ENCODE results near the gene SEMA5A.

SEMA5A gene

DNA sequence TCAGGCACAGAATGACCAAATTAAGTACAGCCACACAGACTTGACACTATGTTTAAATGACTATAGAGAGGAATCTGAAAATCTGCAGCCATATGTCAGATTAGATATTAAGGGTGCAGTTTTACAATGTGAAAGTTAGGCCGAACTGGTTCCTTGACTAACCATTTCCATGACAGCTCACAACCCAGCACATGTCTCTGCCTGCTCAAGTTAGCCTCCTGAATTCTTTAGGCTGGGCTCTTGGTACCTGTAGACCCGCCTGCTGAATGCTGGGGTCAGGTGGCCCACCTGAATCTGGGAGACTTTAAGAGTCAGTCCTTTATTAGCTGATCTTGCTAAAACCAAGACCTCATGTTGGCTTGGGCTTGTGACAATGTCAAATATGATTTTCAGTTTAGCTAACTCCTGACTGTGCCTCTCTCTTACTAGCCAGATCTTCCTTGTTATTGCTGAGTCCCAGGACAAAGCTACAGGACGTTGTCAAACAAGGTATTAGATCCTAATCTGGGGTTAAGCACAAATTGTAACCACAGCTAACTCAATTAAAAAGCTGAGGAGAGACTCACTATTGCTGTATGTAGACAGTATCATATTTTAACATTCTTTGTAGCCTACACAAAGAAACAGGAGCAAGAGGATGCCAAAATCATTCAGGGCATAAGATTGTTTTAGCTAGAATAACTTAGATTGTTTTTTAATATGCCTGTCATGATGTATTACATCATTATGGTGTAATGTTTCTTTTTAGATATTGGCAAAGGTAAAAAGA lies 490.9 kb downstream of the SEMA5A start:
- CTCF ChIA-PET = no interaction called here
- Histone ChIP-seq H3K4me3 (ENCODE audit: low read depth, low read length) (no peak overlapping the region), H3K36me3 (ENCODE audit: control insufficient read depth in 2 of 2, insufficient read depth in 1 of 2, low read length in 2 of 2) (no peaks in the 10 kb centered on the region), H3K9me3 (ENCODE audit: control insufficient read depth, insufficient read depth, low read depth, low read length) (no peaks in the 10 kb centered on the region), H3K27ac (ENCODE audit: extremely low read depth, low read depth, low read length) (no peak overlapping the region), H3K4me1 (ENCODE audit: control insufficient read depth, insufficient read depth, low read length) (no peaks in the 10 kb centered on the region)
- POLR2A ChIA-PET = interaction anchor here (0.6 kb wide), 1 partner anchor 98 kb away, joined by 4 read pairs; no protein-coding TSS in a partner anchor
- TF ChIP-seq, protein P1, sequence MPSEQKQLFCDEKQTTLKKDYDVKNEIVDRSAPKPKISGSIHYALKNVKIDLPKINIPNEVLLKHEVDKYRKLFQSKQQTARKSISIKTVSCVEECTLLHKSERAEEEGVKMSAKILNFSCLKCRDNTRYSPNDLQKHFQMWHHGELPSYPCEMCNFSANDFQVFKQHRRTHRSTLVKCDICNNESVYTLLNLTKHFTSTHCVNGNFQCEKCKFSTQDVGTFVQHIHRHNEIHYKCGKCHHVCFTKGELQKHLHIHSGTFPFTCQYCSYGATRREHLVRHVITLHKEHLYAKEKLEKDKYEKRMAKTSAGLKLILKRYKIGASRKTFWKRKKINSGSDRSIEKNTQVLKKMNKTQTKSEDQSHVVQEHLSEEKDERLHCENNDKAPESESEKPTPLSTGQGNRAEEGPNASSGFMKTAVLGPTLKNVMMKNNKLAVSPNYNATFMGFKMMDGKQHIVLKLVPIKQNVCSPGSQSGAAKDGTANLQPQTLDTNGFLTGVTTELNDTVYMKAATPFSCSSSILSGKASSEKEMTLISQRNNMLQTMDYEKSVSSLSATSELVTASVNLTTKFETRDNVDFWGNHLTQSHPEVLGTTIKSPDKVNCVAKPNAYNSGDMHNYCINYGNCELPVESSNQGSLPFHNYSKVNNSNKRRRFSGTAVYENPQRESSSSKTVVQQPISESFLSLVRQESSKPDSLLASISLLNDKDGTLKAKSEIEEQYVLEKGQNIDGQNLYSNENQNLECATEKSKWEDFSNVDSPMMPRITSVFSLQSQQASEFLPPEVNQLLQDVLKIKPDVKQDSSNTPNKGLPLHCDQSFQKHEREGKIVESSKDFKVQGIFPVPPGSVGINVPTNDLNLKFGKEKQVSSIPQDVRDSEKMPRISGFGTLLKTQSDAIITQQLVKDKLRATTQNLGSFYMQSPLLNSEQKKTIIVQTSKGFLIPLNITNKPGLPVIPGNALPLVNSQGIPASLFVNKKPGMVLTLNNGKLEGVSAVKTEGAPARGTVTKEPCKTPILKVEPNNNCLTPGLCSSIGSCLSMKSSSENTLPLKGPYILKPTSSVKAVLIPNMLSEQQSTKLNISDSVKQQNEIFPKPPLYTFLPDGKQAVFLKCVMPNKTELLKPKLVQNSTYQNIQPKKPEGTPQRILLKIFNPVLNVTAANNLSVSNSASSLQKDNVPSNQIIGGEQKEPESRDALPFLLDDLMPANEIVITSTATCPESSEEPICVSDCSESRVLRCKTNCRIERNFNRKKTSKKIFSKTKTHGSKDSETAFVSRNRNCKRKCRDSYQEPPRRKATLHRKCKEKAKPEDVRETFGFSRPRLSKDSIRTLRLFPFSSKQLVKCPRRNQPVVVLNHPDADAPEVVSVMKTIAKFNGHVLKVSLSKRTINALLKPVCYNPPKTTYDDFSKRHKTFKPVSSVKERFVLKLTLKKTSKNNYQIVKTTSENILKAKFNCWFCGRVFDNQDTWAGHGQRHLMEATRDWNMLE (tag by site-specific recombination; conservative IDR thresholded peaks at IDR 0.05; ENCODE audit: low read depth) = no peak
- no peak for TF ChIP-seq ZNF621 (tag by site-specific recombination; IDR thresholded peaks at IDR 0.05)
- TF ChIP-seq ZNF521 (tag by site-specific recombination; IDR thresholded peaks at IDR 0.05) = no peak
- no peak for TF ChIP-seq WT1 (tag by site-specific recombination; IDR thresholded peaks at IDR 0.05)
- no peak for TF ChIP-seq ZFP3 (tag by site-specific recombination; IDR thresholded peaks at IDR 0.05; ENCODE audit: low read depth)
- TF ChIP-seq ZNF404 (tag by site-specific recombination; IDR thresholded peaks at IDR 0.05) = no peak
- TF ChIP-seq, protein P2, sequence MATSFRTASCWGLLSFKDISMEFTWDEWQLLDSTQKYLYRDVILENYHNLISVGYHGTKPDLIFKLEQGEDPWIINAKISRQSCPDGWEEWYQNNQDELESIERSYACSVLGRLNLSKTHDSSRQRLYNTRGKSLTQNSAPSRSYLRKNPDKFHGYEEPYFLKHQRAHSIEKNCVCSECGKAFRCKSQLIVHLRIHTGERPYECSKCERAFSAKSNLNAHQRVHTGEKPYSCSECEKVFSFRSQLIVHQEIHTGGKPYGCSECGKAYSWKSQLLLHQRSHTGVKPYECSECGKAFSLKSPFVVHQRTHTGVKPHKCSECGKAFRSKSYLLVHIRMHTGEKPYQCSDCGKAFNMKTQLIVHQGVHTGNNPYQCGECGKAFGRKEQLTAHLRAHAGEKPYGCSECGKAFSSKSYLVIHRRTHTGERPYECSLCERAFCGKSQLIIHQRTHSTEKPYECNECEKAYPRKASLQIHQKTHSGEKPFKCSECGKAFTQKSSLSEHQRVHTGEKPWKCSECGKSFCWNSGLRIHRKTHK (tag by site-specific recombination; IDR thresholded peaks at IDR 0.05) = no peak
- no peak for TF ChIP-seq ZNF529 (tag by site-specific recombination; IDR thresholded peaks at IDR 0.05; ENCODE audit: insufficient replicate concordance)
- TF ChIP-seq ZNF37A (tag by site-specific recombination; IDR thresholded peaks at IDR 0.05) = no peak
- TF ChIP-seq ZNF174 (tag by site-specific recombination; IDR thresholded peaks at IDR 0.05) = no peak
- no peak for TF ChIP-seq ZNF175 (tag by site-specific recombination; IDR thresholded peaks at IDR 0.05)
- TF ChIP-seq, protein P3, sequence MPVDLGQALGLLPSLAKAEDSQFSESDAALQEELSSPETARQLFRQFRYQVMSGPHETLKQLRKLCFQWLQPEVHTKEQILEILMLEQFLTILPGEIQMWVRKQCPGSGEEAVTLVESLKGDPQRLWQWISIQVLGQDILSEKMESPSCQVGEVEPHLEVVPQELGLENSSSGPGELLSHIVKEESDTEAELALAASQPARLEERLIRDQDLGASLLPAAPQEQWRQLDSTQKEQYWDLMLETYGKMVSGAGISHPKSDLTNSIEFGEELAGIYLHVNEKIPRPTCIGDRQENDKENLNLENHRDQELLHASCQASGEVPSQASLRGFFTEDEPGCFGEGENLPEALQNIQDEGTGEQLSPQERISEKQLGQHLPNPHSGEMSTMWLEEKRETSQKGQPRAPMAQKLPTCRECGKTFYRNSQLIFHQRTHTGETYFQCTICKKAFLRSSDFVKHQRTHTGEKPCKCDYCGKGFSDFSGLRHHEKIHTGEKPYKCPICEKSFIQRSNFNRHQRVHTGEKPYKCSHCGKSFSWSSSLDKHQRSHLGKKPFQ (tag by site-specific recombination; IDR thresholded peaks at IDR 0.05) = no peak

DNA sequence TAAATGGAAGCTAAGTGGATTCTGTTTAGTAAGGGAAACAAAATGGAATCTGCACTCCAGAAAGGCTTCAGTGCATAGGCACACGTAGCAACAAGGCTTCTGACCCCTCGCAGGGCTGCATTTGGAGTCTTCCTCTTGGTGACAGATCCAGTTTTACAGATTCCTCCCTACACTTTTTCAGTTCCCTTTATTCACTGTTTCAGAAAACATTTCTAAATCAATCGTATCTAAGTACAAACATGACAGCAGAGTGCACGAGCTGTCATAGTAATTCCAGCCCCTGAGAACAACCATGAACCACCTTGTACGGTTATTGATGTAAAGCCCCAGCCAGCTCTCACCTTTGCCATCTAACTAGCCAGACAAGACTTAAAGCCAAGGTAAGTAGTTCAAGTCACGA lies 491.6 kb downstream of the SEMA5A start:
- CTCF ChIA-PET = no interaction called here
- POLR2A ChIA-PET = no interaction called here
- no peaks in the 10 kb centered on the region for H3K36me3 ChIP-seq (ENCODE audit: control insufficient read depth in 2 of 2, insufficient read depth in 1 of 2, low read length in 2 of 2)

More for the DNA sequence above, 491.6 kb downstream of the SEMA5A start:
- Histone ChIP-seq H3K4me3 (ENCODE audit: low read depth, low read length) (no peak overlapping the region), H3K27ac (ENCODE audit: extremely low read depth, low read depth, low read length) (no peak overlapping the region), H3K4me1 (ENCODE audit: control insufficient read depth, insufficient read depth, low read length) (no peaks in the 10 kb centered on the region), H3K9me3 (ENCODE audit: control insufficient read depth, insufficient read depth, low read depth, low read length) (no peaks in the 10 kb centered on the region)
- TF ChIP-seq YY2 (tag by site-specific recombination; IDR thresholded peaks at IDR 0.05) = no peak
- no peak for TF ChIP-seq ZNF837 (tag by site-specific recombination; IDR thresholded peaks at IDR 0.05)
- TF ChIP-seq, protein P4, sequence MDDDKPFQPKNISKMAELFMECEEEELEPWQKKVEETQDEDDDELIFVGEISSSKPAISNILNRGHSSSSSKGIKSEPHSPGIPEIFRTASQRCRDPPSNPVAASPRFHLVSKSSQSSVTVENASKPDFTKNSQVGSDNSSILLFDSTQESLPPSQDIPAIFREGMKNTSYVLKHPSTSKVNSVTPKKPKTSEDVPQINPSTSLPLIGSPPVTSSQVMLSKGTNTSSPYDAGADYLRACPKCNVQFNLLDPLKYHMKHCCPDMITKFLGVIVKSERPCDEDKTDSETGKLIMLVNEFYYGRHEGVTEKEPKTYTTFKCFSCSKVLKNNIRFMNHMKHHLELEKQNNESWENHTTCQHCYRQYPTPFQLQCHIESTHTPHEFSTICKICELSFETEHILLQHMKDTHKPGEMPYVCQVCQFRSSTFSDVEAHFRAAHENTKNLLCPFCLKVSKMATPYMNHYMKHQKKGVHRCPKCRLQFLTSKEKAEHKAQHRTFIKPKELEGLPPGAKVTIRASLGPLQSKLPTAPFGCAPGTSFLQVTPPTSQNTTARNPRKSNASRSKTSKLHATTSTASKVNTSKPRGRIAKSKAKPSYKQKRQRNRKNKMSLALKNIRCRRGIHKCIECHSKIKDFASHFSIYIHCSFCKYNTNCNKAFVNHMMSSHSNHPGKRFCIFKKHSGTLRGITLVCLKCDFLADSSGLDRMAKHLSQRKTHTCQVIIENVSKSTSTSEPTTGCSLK (tag by site-specific recombination; IDR thresholded peaks at IDR 0.05) = no peak
- TF ChIP-seq, protein P5, sequence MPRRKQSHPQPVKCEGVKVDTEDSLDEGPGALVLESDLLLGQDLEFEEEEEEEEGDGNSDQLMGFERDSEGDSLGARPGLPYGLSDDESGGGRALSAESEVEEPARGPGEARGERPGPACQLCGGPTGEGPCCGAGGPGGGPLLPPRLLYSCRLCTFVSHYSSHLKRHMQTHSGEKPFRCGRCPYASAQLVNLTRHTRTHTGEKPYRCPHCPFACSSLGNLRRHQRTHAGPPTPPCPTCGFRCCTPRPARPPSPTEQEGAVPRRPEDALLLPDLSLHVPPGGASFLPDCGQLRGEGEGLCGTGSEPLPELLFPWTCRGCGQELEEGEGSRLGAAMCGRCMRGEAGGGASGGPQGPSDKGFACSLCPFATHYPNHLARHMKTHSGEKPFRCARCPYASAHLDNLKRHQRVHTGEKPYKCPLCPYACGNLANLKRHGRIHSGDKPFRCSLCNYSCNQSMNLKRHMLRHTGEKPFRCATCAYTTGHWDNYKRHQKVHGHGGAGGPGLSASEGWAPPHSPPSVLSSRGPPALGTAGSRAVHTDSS (tag by site-specific recombination; IDR thresholded peaks at IDR 0.05) = no peak
- no peak for TF ChIP-seq ZNF701 (tag by site-specific recombination; IDR thresholded peaks at IDR 0.05)
- no peak for TF ChIP-seq ZNF121 (tag by site-specific recombination; IDR thresholded peaks at IDR 0.05)
- no peak for TF ChIP-seq ZNF248 (tag by site-specific recombination; IDR thresholded peaks at IDR 0.05)
- no peak for TF ChIP-seq ZNF175 (tag by site-specific recombination; IDR thresholded peaks at IDR 0.05)
- TF ChIP-seq WT1 (tag by site-specific recombination; IDR thresholded peaks at IDR 0.05) = no peak
- no peak for TF ChIP-seq GLIS1 (tag by site-specific recombination; IDR thresholded peaks at IDR 0.05)
- no peak for TF ChIP-seq ZNF776 (tag by site-specific recombination; IDR thresholded peaks at IDR 0.05; ENCODE audit: borderline replicate concordance)
